GM19238 (cell line): ENCODE results near the gene AGPAT3.

Experiments used
- DNase-seq: peaks from one replicate; pipeline ENCODE4 v3.0.0; 2011; ENCODE audit warnings: low spot score; ENCODE audit not compliant: insufficient read length

Gene AGPAT3

DNA sequence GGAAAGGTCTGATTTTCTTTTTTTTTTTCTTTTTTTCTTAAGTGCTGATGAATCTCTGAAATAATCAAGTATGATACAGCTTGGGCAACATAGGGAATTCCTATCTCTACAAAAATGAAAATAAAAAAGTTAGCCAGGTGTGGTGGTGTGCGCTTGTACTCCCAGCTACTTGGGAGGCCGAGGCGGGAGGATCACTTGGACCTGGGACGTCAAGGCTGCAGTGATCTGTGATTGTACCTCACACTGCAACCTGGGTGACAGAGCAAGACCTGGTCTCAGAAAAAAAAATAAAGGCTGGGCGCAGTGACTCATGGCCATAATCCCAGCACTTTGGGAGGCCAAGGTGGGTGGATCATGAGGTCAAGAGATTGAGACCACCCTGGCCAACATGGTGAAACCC, 153.1 kb downstream of the AGPAT3 start:
- no peak for DNase-seq

DNA sequence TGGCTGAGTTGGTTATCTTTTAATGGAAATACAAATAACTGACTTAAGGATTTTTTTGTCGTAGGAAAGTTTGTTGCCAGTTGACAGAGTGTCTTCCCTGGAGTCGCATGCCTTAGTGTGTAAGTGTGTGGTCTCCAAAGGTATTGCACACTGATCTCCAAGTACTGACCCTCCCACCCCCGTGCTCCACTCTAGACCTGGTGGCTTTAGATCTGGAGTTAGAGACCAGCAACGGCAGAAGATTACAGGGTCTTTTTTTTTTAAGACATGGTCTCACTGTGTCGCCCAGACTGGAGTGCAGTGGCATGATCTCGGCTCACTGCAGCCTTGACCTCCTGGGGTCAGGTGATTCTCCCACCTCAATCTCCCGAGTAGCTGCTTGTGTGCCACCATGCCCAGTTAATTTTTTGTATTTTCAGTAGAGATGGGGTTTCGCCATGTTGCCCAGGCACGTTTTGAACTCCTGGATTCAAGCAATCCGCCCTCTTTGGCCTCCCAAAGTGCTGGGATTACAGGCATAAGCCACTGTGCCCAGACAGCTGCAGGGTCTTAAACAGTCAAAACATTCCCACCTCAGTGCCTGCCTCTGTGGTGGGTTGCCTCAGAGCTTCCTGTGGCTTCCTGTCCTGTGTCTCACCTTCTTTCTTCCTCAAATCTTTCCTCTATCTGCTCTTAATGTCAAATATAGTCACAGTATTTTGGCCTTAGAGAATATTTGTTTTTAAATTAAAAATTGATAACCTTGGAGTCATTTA, 154.0 kb downstream of the AGPAT3 start:
- DNase-seq: no peak

DNA sequence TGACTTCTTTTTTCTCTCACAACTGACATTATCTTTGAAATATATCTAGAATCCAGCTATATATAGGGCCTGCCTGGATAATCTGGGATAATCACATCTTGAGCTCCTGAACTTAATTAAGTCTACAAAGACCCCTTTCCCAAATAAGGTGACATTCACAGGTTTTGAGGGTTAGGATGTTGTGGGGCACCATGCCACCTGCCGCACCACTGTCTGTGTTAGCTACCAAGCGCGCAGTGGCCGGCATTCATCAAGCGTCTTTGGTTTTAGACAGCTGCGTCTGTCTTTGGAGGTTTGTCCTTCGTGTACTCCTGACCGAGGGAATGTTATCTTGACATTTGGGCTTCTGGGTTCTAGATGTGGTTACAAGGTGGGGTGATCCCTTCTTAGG, 154.5 kb downstream of the AGPAT3 start:
- no peak for DNase-seq

DNA sequence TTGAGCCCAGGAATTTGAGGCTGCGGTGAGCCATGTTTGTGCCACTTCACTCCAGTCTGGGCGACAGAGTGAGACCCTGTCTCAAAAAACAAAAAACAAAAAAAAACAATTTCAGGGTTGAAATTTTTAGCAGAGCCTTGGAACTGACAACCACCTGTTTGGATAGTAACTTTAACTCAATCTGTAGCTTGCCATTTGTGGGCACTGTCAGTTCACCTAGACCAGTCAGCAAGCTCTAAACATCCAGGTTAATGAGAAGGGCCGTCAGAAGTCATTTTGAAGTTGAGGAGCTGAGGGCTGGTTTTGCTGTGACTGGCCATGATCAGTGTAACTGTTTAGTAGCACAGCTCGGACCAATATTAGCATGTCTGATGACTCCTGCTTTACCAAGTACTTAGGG, 155.5 kb downstream of the AGPAT3 start:
- DNase-seq: no peak

DNA sequence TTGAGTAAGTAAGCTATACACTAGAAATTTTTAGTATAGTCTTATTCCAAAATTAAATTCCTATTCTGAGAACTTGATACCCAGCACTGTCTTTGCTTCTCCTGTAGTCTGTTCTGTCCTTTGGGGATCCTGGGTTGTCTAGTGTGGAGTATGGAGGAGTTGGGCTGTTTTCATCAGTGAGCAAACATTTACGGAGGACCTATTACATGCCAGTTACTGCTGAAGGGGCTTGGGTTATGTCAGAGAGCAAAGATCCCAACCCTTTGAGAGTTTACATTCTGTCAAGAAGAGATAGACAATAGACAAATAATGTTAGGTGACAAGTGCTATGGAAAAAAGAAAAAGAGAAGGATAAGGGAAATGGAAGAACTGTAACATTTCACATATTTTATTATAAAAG, 156.0 kb downstream of the AGPAT3 start:
- no peak for DNase-seq

DNA sequence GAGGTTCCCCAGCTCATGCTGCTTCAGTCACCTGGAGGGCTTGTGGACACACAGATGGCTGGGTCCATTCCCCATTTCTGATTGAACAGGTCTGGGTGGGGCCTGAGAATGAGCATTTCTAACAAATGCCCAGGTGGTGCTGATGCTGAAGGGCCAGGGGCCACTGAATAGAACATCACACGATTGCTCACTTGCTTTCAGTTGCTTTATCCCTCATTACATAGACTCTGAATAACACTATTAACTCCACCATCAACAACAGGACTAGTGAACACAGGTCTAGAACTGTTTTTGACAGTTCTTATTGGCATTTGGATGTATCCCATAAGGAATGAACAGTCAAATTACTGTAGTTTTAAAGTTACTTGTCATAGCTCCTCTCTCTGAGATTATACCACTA, 159.2 kb downstream of the AGPAT3 start:
- DNase-seq: no peak

DNA sequence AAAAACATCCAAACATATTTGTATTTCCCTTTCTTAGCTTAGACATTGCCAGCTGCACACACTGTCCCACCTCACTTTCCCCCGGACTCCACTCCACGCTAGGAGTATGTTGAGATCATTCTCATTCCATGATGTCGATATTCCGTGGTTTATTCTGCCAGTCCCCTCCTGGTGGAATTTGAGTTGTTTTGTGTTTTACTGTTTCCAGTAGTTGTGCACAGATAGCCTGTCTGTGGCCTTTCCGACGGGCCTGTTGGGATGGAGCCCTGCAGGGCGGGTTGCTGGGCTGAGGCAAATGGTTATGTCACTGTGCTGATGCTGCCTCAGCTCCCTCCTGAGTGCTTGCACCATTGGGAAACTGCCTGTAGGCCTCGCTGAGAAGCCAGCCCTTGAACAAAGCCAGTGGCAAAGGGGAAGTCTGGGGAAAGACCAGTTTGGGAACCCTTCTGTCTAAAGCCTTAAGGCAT, 159.9 kb downstream of the AGPAT3 start:
- DNase-seq: no peak

DNA sequence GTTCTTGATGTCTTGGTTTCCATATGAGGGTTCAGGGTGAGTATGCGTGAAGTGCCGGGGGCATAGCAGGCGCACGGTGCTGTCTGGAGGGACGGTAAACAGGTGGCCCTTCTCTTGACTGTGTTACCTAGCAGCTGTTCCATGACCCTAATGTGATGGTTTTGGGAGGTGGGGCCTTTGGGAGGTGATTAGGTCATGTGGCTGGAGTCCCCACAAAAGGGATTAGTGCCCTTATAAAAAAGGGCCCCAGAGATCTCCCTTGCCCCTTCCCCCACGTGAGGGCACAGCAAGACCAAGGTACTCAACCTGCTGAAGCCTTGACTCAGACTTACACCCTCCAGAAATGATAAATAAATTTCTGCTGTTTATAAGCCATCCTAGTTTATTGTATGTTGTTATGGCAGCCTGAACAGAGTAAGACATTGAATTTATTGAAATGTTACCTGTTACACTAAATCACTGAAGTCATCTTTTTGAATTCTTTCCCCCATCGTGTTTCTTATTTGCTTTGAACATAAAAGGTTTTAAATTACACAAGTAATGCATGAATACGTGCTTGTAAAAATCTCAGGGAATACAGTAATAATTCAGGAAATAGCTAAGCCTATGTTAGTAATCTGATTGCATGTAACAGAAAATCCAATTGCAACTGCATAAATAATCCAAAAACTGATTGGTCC, 162.7 kb downstream of the AGPAT3 start:
- DNase-seq: no peak

DNA sequence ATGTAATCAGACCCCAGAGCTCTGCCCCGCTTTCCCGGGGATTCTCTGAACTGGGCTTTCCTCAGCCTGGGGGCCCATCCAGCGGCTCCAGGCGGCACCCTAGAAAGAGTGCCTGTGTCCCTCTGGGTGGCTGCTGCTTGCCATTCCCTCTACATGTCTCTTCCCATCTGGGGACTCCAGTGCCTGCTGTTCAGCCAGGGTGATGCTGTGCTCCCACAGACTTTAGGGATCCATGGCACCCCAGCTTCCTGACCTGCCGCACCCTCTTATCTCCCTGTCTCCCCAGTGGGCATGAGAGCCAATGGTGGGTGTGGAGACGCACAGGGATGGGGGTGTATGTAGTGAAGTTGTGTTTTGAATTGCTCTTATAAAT, 163.2 kb downstream of the AGPAT3 start:
- no peak for DNase-seq

DNA sequence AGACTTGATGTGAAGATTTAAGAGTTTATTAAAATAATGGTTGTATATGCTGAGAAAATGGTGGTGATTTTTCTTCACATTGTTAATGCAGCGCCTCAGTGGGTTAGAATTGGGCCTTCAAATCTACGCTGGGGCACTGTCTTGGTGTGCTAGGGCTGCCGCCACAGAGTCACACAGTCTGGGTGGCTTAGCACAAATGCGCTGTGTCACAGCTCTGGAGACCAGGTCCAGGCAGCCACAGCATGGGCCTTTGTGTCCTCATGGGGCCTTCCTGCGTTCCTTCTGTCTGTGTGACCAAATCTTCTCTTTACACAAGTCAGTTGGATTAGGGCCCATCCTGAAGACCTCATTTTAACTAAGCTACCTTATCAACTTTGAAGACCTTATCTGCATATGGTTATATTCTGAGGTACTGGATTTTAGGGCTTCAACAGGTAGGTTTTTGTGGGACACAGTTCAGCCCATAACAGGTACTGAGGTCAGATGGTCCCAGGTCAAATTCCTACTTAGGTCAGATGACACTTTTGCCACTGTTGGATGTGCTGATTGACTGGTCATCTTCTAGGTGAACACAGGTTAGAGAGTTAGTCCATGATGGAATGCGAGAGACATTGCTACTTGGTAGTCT, 164.6 kb downstream of the AGPAT3 start:
- DNase-seq: no peak

DNA sequence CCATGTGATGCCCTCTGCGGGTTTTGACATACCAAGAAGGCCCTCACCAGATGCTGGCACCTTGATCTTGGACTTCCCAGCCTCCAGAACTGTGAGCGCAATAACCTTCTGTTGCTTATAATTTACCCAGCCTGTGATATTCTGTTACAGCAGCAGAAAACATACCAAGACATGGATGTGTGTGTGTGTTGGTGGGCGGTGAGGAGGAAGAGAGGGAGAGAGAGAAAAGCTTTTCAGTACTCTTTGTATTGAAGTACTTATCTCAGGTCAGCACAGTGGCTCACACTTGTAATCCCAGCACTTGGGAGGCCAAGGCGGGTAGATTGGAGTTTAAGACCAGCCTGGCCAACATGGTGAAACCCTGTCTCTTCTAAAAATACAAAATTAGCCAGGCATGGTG, 170.2 kb downstream of the AGPAT3 start:
- no peak for DNase-seq
